Measurements from ENCODE around the gene MITF.

MITF gene

GRCh38 chr3:69815970-69816369, 76.7 kb downstream of the MITF start:
- no peaks in the 10 kb centered on the region for H3K36me3 ChIP-seq (ENCODE audit: control insufficient read depth, insufficient read depth, low read length)
- H3K9ac ChIP-seq (ENCODE audit: low read depth, low read length) = no peak overlapping the region
- no peaks in the 10 kb centered on the region for H3K27me3 ChIP-seq (ENCODE audit: control insufficient read depth, insufficient read depth, low read length)
- H3K9me3 ChIP-seq (ENCODE audit: control insufficient read depth, insufficient read depth, low read length) = no peaks in the 10 kb centered on the region
- no peak overlapping the region for H3K27ac ChIP-seq (ENCODE audit: low read depth, low read length)
- H3K4me3 ChIP-seq (ENCODE audit: low read depth, low read length) = no peak overlapping the region
- no peaks in the 10 kb centered on the region for H3K4me1 ChIP-seq (ENCODE audit: control insufficient read depth, insufficient read depth, low read length)

- no peaks in the 10 kb centered on the region for H3K27me3 ChIP-seq (ENCODE audit: control insufficient read depth, insufficient read depth, low read length)
- no peaks in the 10 kb centered on the region for H3K9me3 ChIP-seq (ENCODE audit: control insufficient read depth, insufficient read depth, low read length)
- no peaks in the 10 kb centered on the region for H3K4me1 ChIP-seq (ENCODE audit: control insufficient read depth, insufficient read depth, low read length)
- no peak overlapping the region for H3K27ac ChIP-seq (ENCODE audit: low read depth, low read length)
- no peaks in the 10 kb centered on the region for H3K36me3 ChIP-seq (ENCODE audit: control insufficient read depth, insufficient read depth, low read length)
- H3K4me3 ChIP-seq (ENCODE audit: low read depth, low read length) = no peak overlapping the region
- H3K9ac ChIP-seq (ENCODE audit: low read depth, low read length) = no peak overlapping the region
Observed at GRCh38 chr3:69817988-69818387, 78.7 kb downstream of the MITF start.

- H3K36me3 ChIP-seq (ENCODE audit: control insufficient read depth, insufficient read depth, low read length) = no peaks in the 10 kb centered on the region
Observed at GRCh38 chr3:69819282-69819681, 80.0 kb downstream of the MITF start.

GRCh38 chr3:69821133-69821532, 81.9 kb downstream of the MITF start:
- Histone ChIP-seq H3K4me1 (ENCODE audit: control insufficient read depth, insufficient read depth, low read length) (no peaks in the 10 kb centered on the region), H3K9ac (ENCODE audit: low read depth, low read length) (no peak overlapping the region), H3K9me3 (ENCODE audit: control insufficient read depth, insufficient read depth, low read length) (no peaks in the 10 kb centered on the region), H3K4me3 (ENCODE audit: low read depth, low read length) (no peak overlapping the region), H3K27me3 (ENCODE audit: control insufficient read depth, insufficient read depth, low read length) (no peaks in the 10 kb centered on the region), H3K27ac (ENCODE audit: low read depth, low read length) (no peak overlapping the region), H3K36me3 (ENCODE audit: control insufficient read depth, insufficient read depth, low read length) (no peaks in the 10 kb centered on the region)

More at GRCh38 chr3:69819282-69819681, 80.0 kb downstream of the MITF start:
- H3K27ac ChIP-seq (ENCODE audit: low read depth, low read length) = no peak overlapping the region
- H3K9me3 ChIP-seq (ENCODE audit: control insufficient read depth, insufficient read depth, low read length) = no peaks in the 10 kb centered on the region
- H3K4me3 ChIP-seq (ENCODE audit: low read depth, low read length) = no peak overlapping the region
- no peak overlapping the region for H3K9ac ChIP-seq (ENCODE audit: low read depth, low read length)
- H3K4me1 ChIP-seq (ENCODE audit: control insufficient read depth, insufficient read depth, low read length) = no peaks in the 10 kb centered on the region
- H3K27me3 ChIP-seq (ENCODE audit: control insufficient read depth, insufficient read depth, low read length) = no peaks in the 10 kb centered on the region

GRCh38 chr3:69823743-69824142, 84.5 kb downstream of the MITF start:
- Histone ChIP-seq H3K27me3 (ENCODE audit: control insufficient read depth, insufficient read depth, low read length) (no peaks in the 10 kb centered on the region), H3K4me3 (ENCODE audit: low read depth, low read length) (no peak overlapping the region), H3K9me3 (ENCODE audit: control insufficient read depth, insufficient read depth, low read length) (no peaks in the 10 kb centered on the region), H3K36me3 (ENCODE audit: control insufficient read depth, insufficient read depth, low read length) (no peaks in the 10 kb centered on the region), H3K27ac (ENCODE audit: low read depth, low read length) (no peak overlapping the region), H3K4me1 (ENCODE audit: control insufficient read depth, insufficient read depth, low read length) (no peaks in the 10 kb centered on the region), H3K9ac (ENCODE audit: low read depth, low read length) (no peak overlapping the region)

GRCh38 chr3:69825446-69825845, 86.2 kb downstream of the MITF start:
- H3K9me3 ChIP-seq (ENCODE audit: control insufficient read depth, insufficient read depth, low read length) = no peaks in the 10 kb centered on the region
- H3K27ac ChIP-seq (ENCODE audit: low read depth, low read length) = no peak overlapping the region
- no peak overlapping the region for H3K9ac ChIP-seq (ENCODE audit: low read depth, low read length)
- H3K4me3 ChIP-seq (ENCODE audit: low read depth, low read length) = no peak overlapping the region
- no peaks in the 10 kb centered on the region for H3K4me1 ChIP-seq (ENCODE audit: control insufficient read depth, insufficient read depth, low read length)
- H3K36me3 ChIP-seq (ENCODE audit: control insufficient read depth, insufficient read depth, low read length) = no peaks in the 10 kb centered on the region
- H3K27me3 ChIP-seq (ENCODE audit: control insufficient read depth, insufficient read depth, low read length) = no peaks in the 10 kb centered on the region

- no peak overlapping the region for H3K27ac ChIP-seq (ENCODE audit: low read depth, low read length)
- no peaks in the 10 kb centered on the region for H3K9me3 ChIP-seq (ENCODE audit: control insufficient read depth, insufficient read depth, low read length)
- H3K9ac ChIP-seq (ENCODE audit: low read depth, low read length) = no peak overlapping the region
- no peak overlapping the region for H3K4me3 ChIP-seq (ENCODE audit: low read depth, low read length)
- no peaks in the 10 kb centered on the region for H3K36me3 ChIP-seq (ENCODE audit: control insufficient read depth, insufficient read depth, low read length)
- no peaks in the 10 kb centered on the region for H3K27me3 ChIP-seq (ENCODE audit: control insufficient read depth, insufficient read depth, low read length)
- H3K4me1 ChIP-seq (ENCODE audit: control insufficient read depth, insufficient read depth, low read length) = no peaks in the 10 kb centered on the region
Observed at GRCh38 chr3:69827127-69827526, 87.9 kb downstream of the MITF start.

- Histone ChIP-seq H3K4me3 (ENCODE audit: low read depth, low read length) (no peak overlapping the region), H3K36me3 (ENCODE audit: control insufficient read depth, insufficient read depth, low read length) (no peaks in the 10 kb centered on the region), H3K9me3 (ENCODE audit: control insufficient read depth, insufficient read depth, low read length) (no peaks in the 10 kb centered on the region), H3K27ac (ENCODE audit: low read depth, low read length) (no peak overlapping the region), H3K9ac (ENCODE audit: low read depth, low read length) (no peak overlapping the region), H3K4me1 (ENCODE audit: control insufficient read depth, insufficient read depth, low read length) (no peaks in the 10 kb centered on the region), H3K27me3 (ENCODE audit: control insufficient read depth, insufficient read depth, low read length) (no peaks in the 10 kb centered on the region)
Observed at GRCh38 chr3:69828817-69829216, 89.6 kb downstream of the MITF start.

- H3K36me3 ChIP-seq (ENCODE audit: control insufficient read depth, insufficient read depth, low read length) = no peaks in the 10 kb centered on the region
- H3K9me3 ChIP-seq (ENCODE audit: control insufficient read depth, insufficient read depth, low read length) = no peaks in the 10 kb centered on the region
- H3K27ac ChIP-seq (ENCODE audit: low read depth, low read length) = no peak overlapping the region
- H3K27me3 ChIP-seq (ENCODE audit: control insufficient read depth, insufficient read depth, low read length) = no peaks in the 10 kb centered on the region
- no peaks in the 10 kb centered on the region for H3K4me1 ChIP-seq (ENCODE audit: control insufficient read depth, insufficient read depth, low read length)
- H3K4me3 ChIP-seq (ENCODE audit: low read depth, low read length) = no peak overlapping the region
- H3K9ac ChIP-seq (ENCODE audit: low read depth, low read length) = no peak overlapping the region
Observed at GRCh38 chr3:69830147-69830546, 90.9 kb downstream of the MITF start.

- Histone ChIP-seq H3K36me3 (ENCODE audit: control insufficient read depth, insufficient read depth, low read length) (no peaks in the 10 kb centered on the region), H3K27ac (ENCODE audit: low read depth, low read length) (no peak overlapping the region)
Observed at GRCh38 chr3:69831737-69832136, 92.5 kb downstream of the MITF start.

GRCh38 chr3:69833591-69833990, 94.3 kb downstream of the MITF start:
- no peaks in the 10 kb centered on the region for H3K27me3 ChIP-seq (ENCODE audit: control insufficient read depth, insufficient read depth, low read length)
- no peaks in the 10 kb centered on the region for H3K9me3 ChIP-seq (ENCODE audit: control insufficient read depth, insufficient read depth, low read length)
- H3K36me3 ChIP-seq (ENCODE audit: control insufficient read depth, insufficient read depth, low read length) = no peaks in the 10 kb centered on the region
- no peaks in the 10 kb centered on the region; the same call in 1 of the 2 replicates for H3K4me1 ChIP-seq (ENCODE audit: control insufficient read depth, insufficient read depth, low read length)
- H3K27ac ChIP-seq (ENCODE audit: low read depth, low read length) = no peak overlapping the region
- H3K9ac ChIP-seq (ENCODE audit: low read depth, low read length) = no peak overlapping the region
- no peak overlapping the region for H3K4me3 ChIP-seq (ENCODE audit: low read depth, low read length)

More at GRCh38 chr3:69831737-69832136, 92.5 kb downstream of the MITF start:
- H3K9ac ChIP-seq (ENCODE audit: low read depth, low read length) = no peak overlapping the region
- H3K9me3 ChIP-seq (ENCODE audit: control insufficient read depth, insufficient read depth, low read length) = no peaks in the 10 kb centered on the region
- H3K4me3 ChIP-seq (ENCODE audit: low read depth, low read length) = no peak overlapping the region
- H3K4me1 ChIP-seq (ENCODE audit: control insufficient read depth, insufficient read depth, low read length) = no peaks in the 10 kb centered on the region
- H3K27me3 ChIP-seq (ENCODE audit: control insufficient read depth, insufficient read depth, low read length) = no peaks in the 10 kb centered on the region

- Histone ChIP-seq H3K9ac (ENCODE audit: low read depth, low read length) (no peak overlapping the region), H3K27me3 (ENCODE audit: control insufficient read depth, insufficient read depth, low read length) (no peaks in the 10 kb centered on the region), H3K27ac (ENCODE audit: low read depth, low read length) (no peak overlapping the region), H3K4me1 (ENCODE audit: control insufficient read depth, insufficient read depth, low read length) (peaks cover 2% of the 10 kb centered on the region; the same call in 1 of the 2 replicates), H3K36me3 (ENCODE audit: control insufficient read depth, insufficient read depth, low read length) (no peaks in the 10 kb centered on the region), H3K4me3 (ENCODE audit: low read depth, low read length) (no peak overlapping the region), H3K9me3 (ENCODE audit: control insufficient read depth, insufficient read depth, low read length) (no peaks in the 10 kb centered on the region)
Observed at GRCh38 chr3:69838217-69838616, 99.0 kb downstream of the MITF start.

Measured in HUES48 (cell line).